HCT116 (cell line): ENCODE measurements around the gene NPB. TPM values are rescaled to one million over a fixed set of nuclear protein-coding genes. Genes with fewer than 3 reads are reported as not detected.
A peak's percentile ranks its signal among the peaks of the same experiment; 100 is the strongest.

Experiments
- ATAC-seq: fragments of 200-7000 bp; cut with Tn5 transposase; 2 replicates; pipeline ENCODE4 v1.9.1; 2020; ENCODE audit warnings: mild to moderate bottlenecking, moderate library complexity
- BruUV-seq: library from RNA; stranded (reverse); fragments of 400-500 nt; replicated peaks from 2 replicates; lab custom pipeline; 2021; lab: Mats Ljungman, UMichigan
- CTCF ChIA-PET: fragments of 300-600 bp; sonication (Branson Sonifier 250); formaldehyde crosslinking; loops from one replicate; lab custom pipeline; 2021; ENCODE audit warnings: antibody characterized with exemption; lab: Charles Lee
- POLR2A ChIA-PET: fragments of 300-600, 350-600 bp; sonication (Branson Sonifier 250); formaldehyde crosslinking; loops from one replicate; lab custom pipeline; 2021; ENCODE audit warnings: antibody characterized with exemption; lab: Charles Lee
- RAD21 ChIA-PET, 2 experiments: fragments of 300-600 bp; sonication (Branson Sonifier 250); formaldehyde crosslinking; loops; one replicate each; lab custom pipeline; 2023; ENCODE audit warnings: low total read pairs in 2 of 2; ENCODE audit not compliant: uncharacterized antibody in 2 of 2, unreplicated experiment in 2 of 2, low non-redundant PET in 1 of 2; lab: Charles Lee
- DNase-seq: peaks from one replicate; pipeline ENCODE4 v3.0.0-alpha.2; 2010; ENCODE audit warnings: low read depth, low spot score
- H2AFZ ChIP-seq: fragments of 200-600 bp; shearing (Covaris generic), sonication (generic); 2 replicates; pipeline ENCODE4 v1.6.1; 2017; ENCODE audit warnings: low read depth, mixed run types, mixed read lengths, antibody characterized with exemption, low read length; ENCODE audit not compliant: poor library complexity, severe bottlenecking
- H3K27ac ChIP-seq: 2 replicates; pipeline ENCODE4 v1.5.1; 2012; ENCODE audit warnings: low read depth, low read length
- H3K27me3 ChIP-seq: fragments of 200-600 bp; sonication (generic); 2 replicates; pipeline ENCODE4 v1.6.1; 2016; ENCODE audit warnings: mixed run types, low read length, mixed read lengths; ENCODE audit not compliant: insufficient read depth
- H3K36me3 ChIP-seq, 2 experiments: fragments of 200-500 bp in 1 of 2; fragments of 200-600 bp in 1 of 2; sonication (Bioruptor generic) in 1 of 2; sonication (generic) in 1 of 2; 2 replicates each; pipeline versions ENCODE4 v1.5.1 to v1.6.1; 2014 to 2016; ENCODE audit warnings: low read length in 2 of 2, inconsistent platforms in 1 of 2, mixed read lengths in 1 of 2, mixed run types in 1 of 2; ENCODE audit not compliant: insufficient read depth in 2 of 2, control insufficient read depth in 1 of 2
- H3K4me1 ChIP-seq, 2 experiments: fragments of 200-600 bp in 1 of 2; sonication (generic) in 1 of 2; 2 replicates each; pipeline versions ENCODE4 v1.5.1 to v1.6.1; 2012 to 2017; ENCODE audit warnings: low read length in 2 of 2, inconsistent platforms in 1 of 2, mild to moderate bottlenecking in 1 of 2, mixed read lengths in 1 of 2, mixed run types in 1 of 2, moderate library complexity in 1 of 2; ENCODE audit not compliant: insufficient read depth in 2 of 2, control insufficient read depth in 1 of 2
- H3K4me2 ChIP-seq: fragments of 200-600 bp; sonication (generic); 2 replicates; pipeline ENCODE4 v1.6.1; 2017; ENCODE audit warnings: mixed run types, low read length, mixed read lengths
- H3K4me3 ChIP-seq, 2 experiments: fragments of 200-600 bp in 1 of 2; sonication (generic) in 1 of 2; replicated peaks in 1 of 2; 2 replicates each; pipeline ENCODE4 v1.5.1; 2011 to 2016; ENCODE audit warnings: low read length in 2 of 2, control low read depth in 1 of 2, low read depth in 1 of 2, mild to moderate bottlenecking in 1 of 2, mixed read lengths in 1 of 2, mixed run types in 1 of 2
- H3K79me2 ChIP-seq: fragments of 200-600 bp; sonication (generic); 2 replicates; pipeline ENCODE4 v1.6.1; 2017; ENCODE audit warnings: mild to moderate bottlenecking, mixed run types, low read length, moderate library complexity, mixed read lengths; ENCODE audit not compliant: insufficient read depth
- H3K9ac ChIP-seq: fragments of 200-600 bp; sonication (generic); 2 replicates; pipeline ENCODE4 v1.6.1; 2016; ENCODE audit warnings: low read length, mixed read lengths
- H3K9me2 ChIP-seq: fragments of 200-600 bp; sonication (generic), shearing (Covaris generic); 2 replicates; pipeline ENCODE4 v1.6.1; 2017; ENCODE audit warnings: mixed run types, mild to moderate bottlenecking, moderate library complexity; ENCODE audit not compliant: insufficient read depth
- H3K9me3 ChIP-seq, 2 experiments: fragments of 200-500 bp in 1 of 2; fragments of 200-600 bp in 1 of 2; sonication (Bioruptor generic) in 1 of 2; sonication (generic) in 1 of 2; 2 replicates each; pipeline ENCODE4 v1.6.1; 2014 to 2017; ENCODE audit warnings: low read length in 2 of 2, mixed read lengths in 2 of 2, inconsistent platforms in 1 of 2, low read depth in 1 of 2, mild to moderate bottlenecking in 1 of 2, mixed run types in 1 of 2, moderate library complexity in 1 of 2; ENCODE audit not compliant: control insufficient read depth in 1 of 2, insufficient read depth in 1 of 2
- H4K20me1 ChIP-seq: fragments of 200-600 bp; sonication (generic), shearing (Covaris generic); 2 replicates; pipeline ENCODE4 v1.6.1; 2017; ENCODE audit warnings: mixed run types, mild to moderate bottlenecking, moderate library complexity; ENCODE audit not compliant: insufficient read depth
- EZH2phosphoT487 ChIP-seq: fragments of 200-600 bp; IDR thresholded peaks from 2 replicates; pipeline ENCODE4 v1.6.1; 2018; ENCODE audit warnings: antibody characterized with exemption, borderline replicate concordance
- JUND ChIP-seq: IDR thresholded peaks from 2 replicates; pipeline ENCODE4 v1.6.1; 2012
- POLR2A ChIP-seq: IDR thresholded peaks from 2 replicates; pipeline ENCODE4 v1.7.0; 2011; ENCODE audit warnings: borderline replicate concordance; ENCODE audit not compliant: insufficient read depth, insufficient read length; ENCODE audit errors: extremely low read depth
- POLR2AphosphoS5 ChIP-seq: IDR thresholded peaks from 2 replicates; pipeline ENCODE4 v1.6.1; 2011; ENCODE audit warnings: mild to moderate bottlenecking, low read depth, low read length, moderate library complexity
- RAD21 ChIP-seq: IDR thresholded peaks from 2 replicates; pipeline ENCODE4 v1.6.1; 2012; ENCODE audit warnings: low read depth, mild to moderate bottlenecking
- intact Hi-C: fragments of 100-400 bp; cut with micrococcal nuclease; formaldehyde crosslinking; loops from 2 replicates; pipeline ENCODE4 v1.10.0; 2022
- total RNA-seq: library from RNA; stranded (reverse); gene quantifications from one replicate; pipeline ENCODE4 v1.2.1, GENCODE V29; 2021; ENCODE audit not compliant: unreplicated experiment
- TF ChIP-seq, protein P1 (sequence below): IDR thresholded peaks from 2 replicates; pipeline ENCODE4 v1.6.1; 2011; ENCODE audit warnings: mild to moderate bottlenecking, low read length, moderate library complexity; ENCODE audit not compliant: insufficient replicate concordance; ENCODE audit errors: extremely low read depth

NPB gene
- total RNA-seq, 1 experiment from 2014 or later, result 1.2 TPM

DNA sequence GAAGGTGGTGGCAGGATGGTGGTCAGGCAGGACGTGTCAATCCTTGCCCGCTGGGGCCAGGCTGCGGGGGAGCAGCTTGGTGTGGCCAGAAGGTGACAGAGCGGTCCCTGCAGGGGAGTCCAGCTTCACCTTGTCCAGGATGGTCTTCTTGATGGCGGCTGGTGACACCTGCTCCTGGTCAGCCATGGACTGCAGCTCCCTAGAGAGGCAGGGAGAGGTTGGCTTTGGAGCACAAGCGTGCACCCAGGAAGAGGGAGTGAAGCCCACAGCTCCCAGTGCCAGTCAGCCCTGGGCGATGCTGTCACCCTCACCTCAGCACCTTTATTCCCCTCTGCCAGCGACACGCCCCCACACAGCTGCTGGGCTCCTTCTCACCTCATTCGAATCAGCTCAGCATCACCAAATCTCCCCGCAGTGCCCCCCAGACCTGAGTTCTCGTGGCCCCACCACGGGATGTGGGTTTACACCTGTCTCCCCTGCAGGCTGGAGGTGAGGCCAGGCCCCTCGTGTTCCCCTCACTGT is 31.2 kb downstream of the NPB start:
- DNase-seq (no peak), ATAC-seq (no peak)
- no TSS peak for BruUV-seq
- H3K79me2 ChIP-seq, result peaks cover 21% of the 10 kb centered on the region
- no peak overlapping the region for H3K9ac ChIP-seq
- H3K27me3 ChIP-seq, result no peaks in the 10 kb centered on the region
- no peak overlapping the region for H3K4me3 ChIP-seq
- no peak overlapping the region for H3K4me2 ChIP-seq
- peaks cover 6 to 33% of the 10 kb centered on the region in 2 experiments; a peak in 2 of 4 replicates for H3K36me3 ChIP-seq
- ChIA-PET CTCF (no interaction called here), POLR2A (no interaction called here), RAD21 (no interaction called here)
- no peaks in the 10 kb centered on the region for H4K20me1 ChIP-seq
- no peaks in the 10 kb centered on the region for H3K9me3 ChIP-seq
- TF ChIP-seq EZH2phosphoT487 (no peak), RAD21 (no peak), POLR2A (peak; percentile 2), JUND (no peak), POLR2AphosphoS5 (peak; percentile 53)
- TF ChIP-seq, protein P1, sequence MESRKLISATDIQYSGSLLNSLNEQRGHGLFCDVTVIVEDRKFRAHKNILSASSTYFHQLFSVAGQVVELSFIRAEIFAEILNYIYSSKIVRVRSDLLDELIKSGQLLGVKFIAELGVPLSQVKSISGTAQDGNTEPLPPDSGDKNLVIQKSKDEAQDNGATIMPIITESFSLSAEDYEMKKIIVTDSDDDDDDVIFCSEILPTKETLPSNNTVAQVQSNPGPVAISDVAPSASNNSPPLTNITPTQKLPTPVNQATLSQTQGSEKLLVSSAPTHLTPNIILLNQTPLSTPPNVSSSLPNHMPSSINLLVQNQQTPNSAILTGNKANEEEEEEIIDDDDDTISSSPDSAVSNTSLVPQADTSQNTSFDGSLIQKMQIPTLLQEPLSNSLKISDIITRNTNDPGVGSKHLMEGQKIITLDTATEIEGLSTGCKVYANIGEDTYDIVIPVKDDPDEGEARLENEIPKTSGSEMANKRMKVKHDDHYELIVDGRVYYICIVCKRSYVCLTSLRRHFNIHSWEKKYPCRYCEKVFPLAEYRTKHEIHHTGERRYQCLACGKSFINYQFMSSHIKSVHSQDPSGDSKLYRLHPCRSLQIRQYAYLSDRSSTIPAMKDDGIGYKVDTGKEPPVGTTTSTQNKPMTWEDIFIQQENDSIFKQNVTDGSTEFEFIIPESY, result no peak
- intact Hi-C loops, result no loop called here
- no peak overlapping the region for H2AFZ ChIP-seq
- H3K4me1 ChIP-seq, result peaks cover 18 to 69% of the 10 kb centered on the region in 2 experiments; a peak in 3 of 4 replicates
- no peak overlapping the region; the same call in 1 of the 2 replicates for H3K27ac ChIP-seq
- H3K9me2 ChIP-seq, result no peaks in the 10 kb centered on the region
